ENCODE results near the gene TP53.
"Not testable (repeated sequence)": the region's sequence is repeated elsewhere in the genome, so short reads cannot be mapped to it uniquely, and the experiment has no call there.

TP53 gene

DNA sequence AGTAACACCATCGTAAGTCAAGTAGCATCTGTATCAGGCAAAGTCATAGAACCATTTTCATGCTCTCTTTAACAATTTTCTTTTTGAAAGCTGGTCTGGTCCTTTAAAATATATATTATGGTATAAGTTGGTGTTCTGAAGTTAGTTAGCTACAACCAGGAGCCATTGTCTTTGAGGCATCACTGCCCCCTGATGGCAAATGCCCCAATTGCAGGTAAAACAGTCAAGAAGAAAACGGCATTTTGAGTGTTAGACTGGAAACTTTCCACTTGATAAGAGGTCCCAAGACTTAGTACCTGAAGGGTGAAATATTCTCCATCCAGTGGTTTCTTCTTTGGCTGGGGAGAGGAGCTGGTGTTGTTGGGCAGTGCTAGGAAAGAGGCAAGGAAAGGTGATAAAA lies 14.1 kb downstream of the TP53 start:
- peak; percentile 37 for DNase-seq

DNA sequence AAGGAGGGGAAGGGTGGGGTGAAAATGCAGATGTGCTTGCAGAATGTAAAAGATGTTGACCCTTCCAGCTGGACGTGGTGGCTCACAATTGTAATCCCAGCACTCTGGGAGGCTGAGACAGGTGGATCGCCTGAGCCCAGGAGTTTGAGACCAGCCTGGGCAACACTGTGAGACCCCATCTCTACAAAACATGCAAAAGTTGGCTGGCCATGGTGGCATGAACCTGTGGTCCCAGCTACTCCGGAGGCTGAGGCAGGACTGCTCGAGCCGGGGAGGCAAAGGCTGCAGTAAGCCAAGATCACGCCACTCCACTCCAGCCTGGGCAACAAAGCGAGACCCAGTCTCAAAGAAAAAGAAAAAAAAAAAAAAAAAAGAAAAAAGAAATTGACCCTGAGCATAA lies 18.8 kb downstream of the TP53 start:
- no peak for DNase-seq

DNA sequence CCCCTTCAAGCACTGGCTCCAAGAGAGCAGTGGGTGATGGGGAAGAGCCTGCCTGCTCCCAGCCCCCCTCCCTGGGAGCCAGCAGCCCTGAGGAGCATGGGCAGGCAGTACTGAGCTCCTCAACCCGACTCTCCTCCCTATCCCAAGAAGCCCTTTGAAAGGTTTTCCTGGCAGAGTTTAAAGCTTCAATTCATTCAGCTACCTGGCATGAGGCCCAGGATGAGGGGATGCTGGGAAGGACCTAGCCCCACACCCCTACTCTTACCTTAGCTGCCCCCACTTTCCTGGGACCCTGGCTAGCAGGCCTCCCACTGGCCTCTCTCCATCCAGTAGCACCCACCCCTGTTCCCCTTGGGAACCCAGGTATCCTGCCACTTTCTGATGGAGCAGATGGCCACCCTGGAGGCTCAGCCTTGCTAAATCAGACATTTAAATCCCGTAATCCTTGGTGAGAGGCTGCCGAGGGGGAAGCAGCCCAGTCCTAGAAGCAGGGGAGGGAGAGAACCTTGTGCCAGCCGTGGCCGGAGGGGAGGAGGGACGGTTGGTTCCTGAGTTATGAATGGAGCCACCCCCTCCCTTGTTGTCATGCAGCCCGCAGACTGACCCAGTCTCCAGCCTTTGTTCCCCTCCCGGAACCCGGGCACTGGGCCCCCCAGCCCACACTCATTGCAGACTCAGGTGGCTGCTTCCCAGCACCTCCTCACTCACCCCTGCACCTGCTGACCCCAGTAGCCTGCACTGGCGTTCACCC lies 19.5 kb downstream of the TP53 start:
- DNase-seq, result no peak

DNA sequence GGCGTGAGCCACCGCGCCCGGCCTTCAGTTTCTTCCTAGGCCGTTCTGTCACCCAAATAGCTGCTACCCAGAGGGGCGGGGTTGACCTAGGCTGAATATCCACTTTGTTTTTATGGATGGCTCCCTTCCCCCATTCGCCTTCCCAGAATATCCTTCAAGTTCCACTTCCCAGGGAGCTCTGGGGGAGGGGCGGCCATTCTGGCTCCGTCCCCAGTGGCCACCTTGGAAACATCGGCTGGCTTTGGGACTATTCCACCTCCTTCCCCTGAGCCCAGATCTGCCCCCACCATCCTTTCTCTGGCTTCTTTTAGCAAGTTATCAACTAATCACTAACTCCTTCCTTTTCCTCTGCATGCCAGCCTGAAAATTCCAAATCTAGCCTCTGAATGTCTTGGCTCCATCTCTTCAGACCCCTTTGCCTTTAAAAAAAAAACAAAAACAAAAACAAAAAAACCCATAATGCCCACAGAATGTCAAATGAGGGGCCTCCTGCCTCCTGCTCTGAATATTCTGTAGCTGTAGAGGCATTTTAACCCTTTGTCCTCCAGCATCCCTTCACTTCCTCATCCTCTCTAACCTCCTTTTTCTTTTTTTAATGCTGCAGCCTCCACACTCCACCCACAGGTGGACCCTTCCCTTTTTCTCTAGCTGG lies 30.2 kb downstream of the TP53 start:
- DNase-seq, result no peak

DNA sequence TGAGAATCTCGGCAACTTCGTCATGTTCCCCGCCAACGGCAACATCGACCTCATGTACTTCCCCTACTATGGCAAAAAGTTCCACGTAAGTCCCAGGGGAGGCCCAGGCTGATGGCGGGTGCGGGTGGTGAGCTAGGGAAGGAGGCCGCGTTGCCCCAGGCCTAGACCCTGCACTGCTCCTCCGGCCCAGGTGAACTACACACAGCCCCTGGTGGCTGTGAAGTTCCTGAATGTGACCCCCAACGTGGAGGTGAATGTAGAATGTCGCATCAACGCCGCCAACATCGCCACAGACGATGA lies 31.8 kb downstream of the TP53 start:
- no peak for DNase-seq

DNA sequence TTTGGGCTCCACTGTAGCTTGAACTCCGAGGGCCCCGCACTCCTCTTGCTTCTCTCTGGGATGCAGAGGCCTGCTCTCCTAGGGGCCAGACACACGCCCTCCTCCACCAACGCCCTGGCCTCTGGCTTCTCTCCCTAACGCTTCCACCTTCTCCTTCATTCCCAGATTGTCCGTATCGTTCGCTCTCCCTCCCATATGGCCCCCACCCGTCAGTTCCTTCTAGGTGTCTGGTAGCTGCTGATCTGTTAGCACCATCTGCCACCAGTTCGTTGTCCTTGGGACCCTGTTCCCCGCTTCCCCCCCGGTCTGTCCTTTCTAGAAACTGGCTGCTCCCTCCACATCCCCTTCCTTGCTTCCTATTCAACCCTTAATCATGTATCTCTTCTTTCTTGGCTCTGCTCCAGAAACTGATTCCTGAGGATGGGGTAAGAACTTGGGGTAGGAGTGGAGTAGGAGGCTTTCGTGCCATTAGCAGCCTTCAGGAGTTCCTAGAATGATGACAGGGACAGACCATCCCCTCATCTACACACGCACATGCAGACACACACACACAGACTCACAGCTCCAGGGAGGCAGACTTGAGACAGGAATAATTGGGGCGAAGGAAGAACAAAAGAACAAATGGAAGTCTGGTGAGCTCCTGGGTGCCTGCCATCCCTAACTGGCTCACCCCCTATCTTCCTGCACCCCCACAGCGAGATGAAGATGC lies 32.3 kb downstream of the TP53 start:
- DNase-seq, result no peak

DNA sequence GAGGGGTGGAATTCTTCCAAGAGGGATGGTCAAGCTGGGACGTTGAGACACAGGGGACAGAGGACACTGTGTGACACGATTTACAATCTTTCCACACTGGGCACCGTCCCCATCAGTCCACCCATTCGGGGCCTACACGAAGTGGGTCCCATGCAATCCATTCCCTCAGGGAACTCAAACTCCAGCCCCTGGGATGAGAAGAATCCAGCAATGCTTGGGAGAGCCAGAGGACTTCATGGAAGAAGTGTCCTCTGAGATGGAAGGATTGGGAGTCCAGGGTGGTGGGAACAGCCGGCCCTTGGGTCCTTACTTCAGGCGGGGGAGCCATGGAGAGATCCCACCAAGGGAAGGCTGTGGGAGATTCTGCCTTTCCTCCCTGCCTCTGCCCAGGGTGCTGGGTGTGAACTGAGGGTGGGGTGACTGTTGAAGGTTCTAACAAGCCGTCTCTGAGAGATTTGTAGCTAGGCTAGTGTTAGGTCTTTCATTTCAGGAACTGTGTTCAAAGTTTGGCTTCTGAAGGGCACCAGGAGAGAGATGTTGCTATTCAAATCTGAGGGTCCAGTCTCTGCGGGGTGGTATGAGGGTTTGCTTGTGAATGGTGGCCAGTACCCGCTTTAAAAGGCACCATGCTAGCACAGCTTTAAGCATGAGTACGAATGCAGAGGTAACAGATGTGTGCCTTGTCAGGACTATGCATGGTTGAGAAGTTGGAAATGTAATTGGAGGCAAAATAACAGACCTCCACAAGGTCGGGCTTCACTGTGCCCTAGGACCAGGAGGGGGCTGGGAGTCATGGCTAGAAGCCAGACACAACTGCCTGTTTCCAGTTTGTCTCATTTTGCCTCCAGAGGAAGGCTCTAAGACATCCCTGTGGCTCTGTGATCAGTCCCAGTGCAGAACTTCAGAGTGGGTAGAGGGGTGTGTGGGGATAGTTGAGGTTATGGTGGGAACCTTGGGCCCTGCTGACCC lies 34.6 kb downstream of the TP53 start:
- no peak for DNase-seq

DNA sequence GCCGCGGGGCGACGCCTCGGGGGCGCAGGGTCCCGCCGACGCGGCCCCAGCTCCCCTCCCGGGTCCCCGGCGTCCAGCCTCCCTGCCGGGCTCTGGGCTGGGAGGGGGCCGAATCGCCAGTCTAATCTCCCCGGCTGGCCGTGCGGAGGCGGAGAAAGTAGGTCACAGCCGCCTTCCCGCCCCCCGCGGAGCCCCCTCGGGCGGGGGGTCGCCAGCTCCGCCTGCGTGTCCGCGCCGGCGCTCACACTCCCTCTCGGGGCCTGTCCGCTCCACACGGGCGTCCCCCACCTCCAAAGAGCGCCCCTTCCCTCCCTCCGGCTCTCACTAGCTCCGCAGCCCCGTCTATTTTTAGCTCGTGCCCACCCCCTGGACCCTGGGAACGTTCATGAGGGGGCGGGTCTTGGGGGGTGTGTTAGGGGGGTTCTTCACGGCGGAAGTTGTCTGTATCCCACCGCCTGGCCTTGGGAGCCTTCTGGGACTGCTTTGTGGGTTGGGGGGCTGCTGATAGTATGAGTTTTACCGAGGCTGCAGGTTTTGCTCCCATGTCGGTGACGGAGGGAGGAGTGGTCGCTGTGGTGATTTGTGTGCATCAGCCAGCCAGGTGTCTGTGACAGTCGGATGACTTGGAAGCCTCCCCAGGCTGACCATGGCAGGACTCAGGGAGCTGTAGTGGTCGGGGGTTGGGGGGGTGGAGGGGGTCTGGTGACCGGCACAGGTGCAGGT lies 35.5 kb downstream of the TP53 start:
- DNase-seq, result no peak

DNA sequence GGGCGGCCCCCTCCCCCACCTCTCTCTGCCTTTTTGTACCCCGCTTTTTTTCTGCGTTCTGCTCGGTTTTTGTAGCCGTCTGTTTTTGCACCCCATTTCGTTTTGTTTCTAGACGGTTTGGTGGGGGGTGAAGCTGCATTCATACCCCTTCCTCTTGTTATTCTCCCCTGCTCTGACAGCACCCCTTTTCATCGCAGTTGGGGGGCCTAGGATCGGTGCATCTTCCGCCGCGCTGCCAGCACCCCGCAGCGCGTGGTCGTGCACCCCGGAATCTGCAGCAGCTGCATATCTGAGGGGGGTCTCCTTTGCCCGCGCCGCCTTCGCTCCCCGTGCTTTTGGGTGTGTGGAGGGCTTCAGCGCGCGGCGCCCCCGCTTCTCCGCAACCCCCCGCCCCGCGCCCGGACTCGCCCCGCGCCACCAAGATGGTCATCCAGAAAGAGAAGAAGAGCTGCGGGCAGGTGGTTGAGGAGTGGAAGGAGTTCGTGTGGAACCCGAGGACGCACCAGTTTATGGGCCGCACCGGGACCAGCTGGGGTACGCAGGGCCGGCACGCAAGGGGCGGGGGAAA lies 36.1 kb downstream of the TP53 start:
- DNase-seq, result peak; percentile 4

DNA sequence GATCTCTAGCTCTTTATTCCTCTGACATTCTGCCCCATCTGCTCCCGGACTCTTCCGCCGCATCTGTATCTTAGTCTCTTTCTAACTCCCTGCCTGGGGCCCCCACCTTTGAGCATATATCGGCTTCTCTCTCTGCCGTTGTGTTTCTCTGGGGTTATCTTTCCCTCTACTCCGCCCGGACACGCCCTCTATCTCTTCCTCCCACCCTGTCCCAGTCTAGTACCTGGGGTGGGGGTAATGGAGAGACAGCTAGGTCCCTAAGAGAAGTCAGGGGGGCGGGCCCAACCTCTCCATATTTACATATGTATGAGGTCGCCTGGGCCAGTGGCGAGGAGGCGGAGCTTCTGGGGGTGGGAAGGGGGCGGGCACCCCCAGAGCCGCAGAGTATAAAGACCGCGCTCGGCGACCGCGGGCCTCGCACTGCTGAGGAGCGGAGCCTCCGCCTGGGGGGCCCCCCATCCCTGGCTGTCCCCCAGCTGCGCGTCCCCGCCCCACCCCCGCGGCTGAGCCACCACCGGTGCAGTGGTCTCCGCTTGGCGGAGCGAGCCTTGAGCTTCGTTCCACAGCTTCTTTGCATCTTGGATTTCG lies 36.7 kb downstream of the TP53 start, which contains the start of gene ATP1B2:
ATP1B2 (plus strand) TSS at position 418 of the 588 bp plus-strand sequence. CDS start 593 bp downstream, outside the sequence.
- peak; percentile 84 for DNase-seq

DNA sequence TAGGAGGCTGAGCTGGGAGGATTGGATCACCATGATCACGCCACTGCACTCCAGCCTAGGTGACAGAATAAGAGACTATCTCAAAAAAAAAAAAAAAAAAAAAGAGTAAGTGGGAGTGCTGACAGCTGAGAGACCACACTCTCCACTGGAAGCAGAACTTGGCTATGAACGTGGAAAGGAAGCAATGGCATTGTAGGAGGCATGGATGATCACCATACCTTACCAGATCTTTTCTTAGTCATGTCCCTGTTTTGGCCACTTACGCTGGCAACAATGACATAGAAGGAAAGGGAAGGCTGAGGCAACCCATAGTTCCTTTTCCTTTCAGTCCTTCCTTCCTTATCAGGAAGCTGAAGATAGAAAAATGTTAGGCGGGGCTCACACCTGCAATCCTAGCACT lies 40.3 kb downstream of the TP53 start:
- DNase-seq, result no peak

DNA sequence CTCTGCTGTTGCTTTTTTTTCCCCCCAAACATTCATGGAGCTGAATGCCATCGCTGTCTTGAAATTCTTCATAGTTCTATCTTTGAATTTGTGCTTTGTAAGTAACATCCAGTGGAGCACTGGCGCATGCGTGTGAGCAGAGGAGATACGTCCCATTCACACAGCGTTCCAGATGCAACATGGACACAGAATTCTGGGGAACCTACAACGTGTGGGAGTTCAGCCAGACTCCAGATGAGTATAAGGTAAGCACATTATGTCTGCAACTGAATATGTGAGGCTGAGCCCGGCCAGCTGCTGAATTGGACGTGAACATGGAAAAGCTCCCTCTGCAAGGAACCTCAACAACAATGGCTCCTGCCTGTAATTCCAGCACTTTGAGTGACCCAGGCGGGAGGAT lies 40.8 kb downstream of the TP53 start:
- no peak for DNase-seq

DNA sequence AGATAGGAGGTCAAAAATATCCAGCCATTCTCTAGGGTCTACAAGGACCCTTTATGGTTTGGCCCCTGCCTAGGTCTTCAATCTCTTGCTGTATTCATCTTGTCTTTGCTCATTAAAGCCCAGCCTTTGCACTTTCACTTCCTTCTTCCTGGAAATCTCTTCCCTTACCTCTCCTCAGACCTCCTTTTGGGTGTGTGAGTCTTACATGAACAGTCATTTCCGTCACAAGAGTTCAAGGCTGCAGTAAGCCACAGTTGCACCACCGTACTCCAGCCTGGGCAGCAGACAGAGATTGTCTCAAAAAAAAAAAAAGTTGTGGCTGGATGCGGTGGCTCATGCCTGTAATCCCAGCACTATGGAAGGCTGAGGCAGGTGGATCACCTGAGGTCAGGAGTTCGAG lies 42.5 kb downstream of the TP53 start:
- no peak for DNase-seq

DNA sequence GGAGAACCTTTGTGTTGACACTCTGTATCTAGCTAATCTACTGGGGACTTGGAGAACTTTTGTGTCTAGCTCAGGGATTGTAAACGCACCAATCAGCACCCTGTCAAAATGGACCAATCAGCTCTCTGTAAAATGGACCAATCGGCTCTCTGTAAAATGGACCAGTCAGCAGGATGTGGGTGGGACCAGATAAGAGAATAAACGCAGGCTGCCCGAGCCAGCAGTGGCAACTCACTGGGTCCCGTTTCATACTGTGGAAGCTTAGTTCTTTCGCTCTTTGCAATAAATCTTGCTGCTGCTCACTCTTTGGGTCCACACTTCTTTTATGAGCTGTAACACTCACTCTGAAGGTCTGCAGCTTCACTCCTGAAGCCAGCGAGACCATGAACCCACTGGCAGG lies 45.7 kb downstream of the TP53 start:
- DNase-seq, result not testable (repeated sequence)

DNA sequence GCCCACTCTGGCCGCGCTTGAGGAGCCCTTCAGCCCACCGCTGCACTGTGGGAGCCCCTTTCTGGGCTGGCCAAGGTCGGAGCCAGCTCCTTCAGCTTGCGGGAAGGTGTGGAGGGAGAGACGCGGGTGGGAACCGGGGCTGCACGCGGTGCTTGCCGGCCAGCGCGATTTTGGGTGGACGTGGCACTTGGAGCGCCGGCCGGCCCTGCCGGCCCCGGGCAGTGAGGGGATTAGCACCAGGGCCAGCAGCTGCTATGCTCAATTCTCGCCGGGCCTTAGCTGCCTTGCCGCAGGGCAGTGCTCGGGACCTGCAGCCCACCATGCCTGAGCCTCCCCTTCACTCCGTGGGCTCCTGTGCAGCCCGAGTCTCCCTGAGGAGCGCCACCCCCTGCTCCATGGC lies 46.5 kb downstream of the TP53 start:
- no peak for DNase-seq

DNA sequence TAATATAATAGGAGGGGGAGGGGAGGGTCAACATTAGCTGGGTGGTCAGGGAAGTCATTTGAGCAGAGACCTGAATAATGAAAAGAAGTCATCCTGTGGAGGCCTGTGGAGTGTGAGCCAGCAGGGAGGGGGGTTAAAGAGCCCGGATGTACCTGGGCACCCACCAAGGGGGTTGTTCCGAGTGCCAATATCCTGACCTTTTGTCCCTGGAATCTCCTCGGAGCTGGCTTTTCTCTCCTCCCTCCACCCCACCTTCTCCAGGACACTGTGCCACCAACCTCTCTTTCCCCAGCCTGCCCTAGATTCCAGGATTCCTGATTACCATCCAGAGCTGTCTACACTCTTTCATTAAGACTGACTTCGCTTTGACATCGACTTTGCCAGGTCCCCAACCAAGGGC lies 51.1 kb downstream of the TP53 start:
- DNase-seq, result no peak

DNA sequence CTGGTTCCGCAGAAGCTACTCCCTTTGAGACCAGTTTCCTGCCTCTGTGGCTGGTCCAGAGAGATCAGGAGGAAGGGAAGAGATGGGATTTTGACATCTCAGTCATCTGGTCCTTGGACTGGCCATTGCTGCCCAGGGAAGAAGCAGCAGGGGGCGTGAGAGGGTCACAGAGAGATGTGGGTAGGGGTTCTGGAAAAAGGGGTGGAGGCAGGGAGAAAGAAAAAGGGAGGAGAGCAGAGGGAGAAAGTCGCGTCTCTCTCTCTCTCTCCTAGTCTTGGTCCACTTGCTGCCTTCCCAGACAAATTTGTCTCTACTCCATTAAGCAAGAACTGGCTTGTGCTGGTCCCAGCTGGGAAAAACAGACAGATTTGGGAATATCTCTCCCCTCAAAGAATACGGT lies 52.9 kb downstream of the TP53 start:
- DNase-seq, result peak; percentile 12

DNA sequence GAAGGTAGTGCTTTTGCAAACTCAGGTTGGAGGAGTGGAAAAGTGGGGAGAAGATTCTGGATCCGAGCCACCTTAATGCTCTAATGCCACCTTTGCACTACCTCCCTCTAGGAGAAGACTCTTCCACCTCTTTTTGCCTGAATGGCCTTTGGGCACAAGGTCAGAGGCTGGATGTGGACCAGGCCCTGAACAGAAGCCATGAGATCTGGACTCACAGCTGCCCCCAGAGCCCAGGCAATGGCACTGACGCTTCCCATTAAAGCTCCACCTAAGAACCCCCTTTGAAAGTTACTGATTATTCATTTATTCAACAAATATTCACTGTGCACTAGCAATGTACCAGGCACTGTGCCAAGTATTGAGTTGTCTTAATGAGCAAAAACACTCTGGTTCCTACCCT lies 54.2 kb downstream of the TP53 start:
- no peak for DNase-seq

DNA sequence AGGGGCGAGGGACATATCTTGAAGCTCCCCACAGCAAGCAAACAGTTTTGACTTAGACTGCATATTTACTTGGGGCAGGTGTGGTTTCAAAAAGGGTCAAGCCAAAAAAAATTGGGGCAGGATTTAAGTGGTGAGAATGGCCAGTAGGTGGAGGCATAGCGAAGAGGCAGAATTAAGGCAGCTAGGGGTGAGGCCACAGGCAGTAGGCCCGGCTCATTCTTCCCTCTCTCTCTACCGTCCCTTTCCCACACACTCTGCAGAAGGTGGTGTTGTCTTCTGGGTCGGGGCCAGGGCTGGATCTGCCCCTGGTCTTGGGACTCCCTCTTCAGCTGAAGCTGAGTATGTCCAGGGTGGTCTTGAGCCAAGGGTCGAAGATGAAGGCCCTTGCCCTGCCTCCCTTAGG lies 54.8 kb downstream of the TP53 start:
- peak; percentile 40 for DNase-seq

DNA sequence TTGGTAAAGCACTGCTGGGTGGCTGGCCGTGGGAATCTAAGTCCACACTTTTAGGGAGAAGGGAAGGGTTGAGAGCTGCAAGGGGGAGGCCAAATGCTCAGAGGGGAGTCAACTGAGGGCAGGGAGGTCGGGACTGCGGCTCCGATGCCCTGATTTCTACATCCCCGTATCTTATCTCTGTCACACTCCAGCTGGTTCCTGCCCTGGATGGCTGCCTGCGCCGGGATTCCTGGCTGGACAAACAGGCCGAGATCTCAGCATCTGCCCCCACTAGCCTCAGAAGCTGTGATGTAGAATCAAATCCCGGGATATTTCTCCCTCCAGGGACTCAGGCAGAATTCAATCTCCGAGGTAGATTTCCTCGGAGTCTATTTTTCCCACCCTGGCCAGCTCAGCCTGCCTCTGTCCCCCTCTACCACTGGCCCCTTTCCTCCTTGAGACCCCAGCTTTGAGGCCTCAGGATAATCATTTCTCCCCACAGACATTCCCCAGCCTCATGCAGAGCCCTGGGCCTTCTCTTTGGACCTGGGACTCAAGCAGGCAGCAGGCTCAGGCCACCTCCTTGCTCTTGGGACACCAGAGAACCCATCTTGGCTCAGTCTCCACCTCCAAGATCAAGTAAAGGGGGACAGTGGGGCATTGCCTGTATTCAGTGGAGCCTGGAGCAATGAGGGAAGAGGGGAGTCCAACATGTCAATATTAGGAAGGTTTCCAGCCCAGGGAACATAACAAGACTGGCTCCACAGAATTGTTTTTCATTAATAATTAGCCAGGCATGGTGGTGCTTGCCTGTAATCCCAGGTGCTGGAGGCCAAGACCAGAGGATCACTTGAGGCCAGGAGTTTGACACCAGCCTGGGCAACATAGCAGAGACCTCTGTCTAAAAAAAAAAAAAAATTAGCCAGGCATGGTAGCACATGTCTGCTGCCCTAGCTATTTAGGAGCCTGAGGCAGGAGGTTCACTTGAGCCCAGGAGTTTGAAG lies 55.6 kb downstream of the TP53 start:
- DNase-seq, result no peak

Measured in CD4-positive, alpha-beta T cell treated with Interleukin-6 for 4 hours (primary cell).